ENCODE measurements around the gene CPED1.

DNA sequence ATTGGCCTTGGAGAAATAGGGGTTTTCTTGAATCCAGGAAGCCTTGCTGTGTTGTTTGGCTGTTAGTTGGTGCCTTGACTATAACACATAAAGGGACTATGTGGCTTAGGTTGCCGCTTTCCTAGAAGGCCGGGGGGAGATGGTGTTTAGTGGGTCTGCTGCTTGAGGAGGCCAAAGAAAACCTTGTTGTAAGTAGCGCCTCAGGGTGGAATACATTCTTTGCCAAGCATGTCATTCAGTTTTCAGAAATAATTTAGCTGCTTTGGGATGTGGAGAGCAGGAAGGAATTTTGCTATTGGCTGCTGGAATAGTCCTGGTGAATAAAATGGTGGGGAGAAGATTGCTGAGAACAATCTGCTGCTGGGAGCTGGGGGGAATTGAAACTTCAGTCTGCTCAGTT, 207.4 kb downstream of the CPED1 start:
- TF ChIP-seq, protein P1, sequence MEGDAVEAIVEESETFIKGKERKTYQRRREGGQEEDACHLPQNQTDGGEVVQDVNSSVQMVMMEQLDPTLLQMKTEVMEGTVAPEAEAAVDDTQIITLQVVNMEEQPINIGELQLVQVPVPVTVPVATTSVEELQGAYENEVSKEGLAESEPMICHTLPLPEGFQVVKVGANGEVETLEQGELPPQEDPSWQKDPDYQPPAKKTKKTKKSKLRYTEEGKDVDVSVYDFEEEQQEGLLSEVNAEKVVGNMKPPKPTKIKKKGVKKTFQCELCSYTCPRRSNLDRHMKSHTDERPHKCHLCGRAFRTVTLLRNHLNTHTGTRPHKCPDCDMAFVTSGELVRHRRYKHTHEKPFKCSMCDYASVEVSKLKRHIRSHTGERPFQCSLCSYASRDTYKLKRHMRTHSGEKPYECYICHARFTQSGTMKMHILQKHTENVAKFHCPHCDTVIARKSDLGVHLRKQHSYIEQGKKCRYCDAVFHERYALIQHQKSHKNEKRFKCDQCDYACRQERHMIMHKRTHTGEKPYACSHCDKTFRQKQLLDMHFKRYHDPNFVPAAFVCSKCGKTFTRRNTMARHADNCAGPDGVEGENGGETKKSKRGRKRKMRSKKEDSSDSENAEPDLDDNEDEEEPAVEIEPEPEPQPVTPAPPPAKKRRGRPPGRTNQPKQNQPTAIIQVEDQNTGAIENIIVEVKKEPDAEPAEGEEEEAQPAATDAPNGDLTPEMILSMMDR (IDR thresholded peaks at IDR 0.05) = no peak
- TF ChIP-seq POLR2A (IDR thresholded peaks at IDR 0.05) = no peak

Measured in tibial nerve (tissue), 3 donors.